ENCODE results near the gene PHAF1.
A peak's percentile ranks its signal among the peaks of the same experiment; 100 is the strongest.

Gene PHAF1

DNA sequence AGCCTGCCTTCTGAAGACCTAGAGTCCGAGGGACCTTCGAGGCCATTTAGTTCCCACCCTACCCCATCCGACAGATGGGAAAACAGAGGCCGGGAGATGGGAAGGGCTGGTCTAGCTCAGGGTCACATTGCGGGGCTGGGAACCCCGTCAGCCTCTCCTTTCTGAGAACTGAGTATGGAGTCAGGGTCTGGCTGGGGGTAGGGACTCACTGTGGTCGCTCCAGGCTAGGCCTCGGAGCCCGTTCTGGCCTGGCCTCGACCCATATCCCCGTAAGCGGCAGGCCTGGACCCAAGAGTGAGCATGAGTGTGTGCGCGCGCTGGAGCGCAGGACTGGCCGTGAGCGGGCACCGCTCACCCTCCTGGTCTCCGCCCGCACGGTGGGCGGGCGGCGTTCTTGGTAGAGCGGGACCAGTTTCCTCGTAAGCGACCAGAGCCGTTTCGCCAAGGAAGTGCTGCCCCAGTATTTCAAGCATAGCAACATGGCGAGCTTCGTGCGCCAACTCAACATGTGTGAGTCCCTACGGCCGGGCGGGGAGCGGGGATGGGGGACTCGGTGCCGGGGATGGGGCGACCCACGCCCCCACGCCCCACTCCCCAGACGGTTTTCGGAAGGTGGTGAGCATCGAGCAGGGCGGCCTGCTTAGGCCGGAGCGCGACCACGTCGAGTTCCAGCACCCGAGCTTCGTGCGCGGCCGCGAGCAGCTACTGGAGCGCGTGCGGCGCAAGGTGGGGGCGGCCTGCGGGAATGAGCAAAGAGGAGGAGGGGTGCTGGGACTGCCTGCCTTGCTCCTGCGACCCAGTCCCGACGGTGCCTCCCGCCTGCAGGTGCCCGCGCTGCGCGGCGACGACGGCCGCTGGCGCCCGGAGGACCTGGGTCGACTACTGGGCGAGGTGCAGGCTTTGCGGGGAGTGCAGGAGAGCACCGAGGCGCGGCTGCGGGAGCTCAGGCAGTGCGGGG, 55.7 kb downstream of the PHAF1 start:
- no peak for DNase-seq

DNA sequence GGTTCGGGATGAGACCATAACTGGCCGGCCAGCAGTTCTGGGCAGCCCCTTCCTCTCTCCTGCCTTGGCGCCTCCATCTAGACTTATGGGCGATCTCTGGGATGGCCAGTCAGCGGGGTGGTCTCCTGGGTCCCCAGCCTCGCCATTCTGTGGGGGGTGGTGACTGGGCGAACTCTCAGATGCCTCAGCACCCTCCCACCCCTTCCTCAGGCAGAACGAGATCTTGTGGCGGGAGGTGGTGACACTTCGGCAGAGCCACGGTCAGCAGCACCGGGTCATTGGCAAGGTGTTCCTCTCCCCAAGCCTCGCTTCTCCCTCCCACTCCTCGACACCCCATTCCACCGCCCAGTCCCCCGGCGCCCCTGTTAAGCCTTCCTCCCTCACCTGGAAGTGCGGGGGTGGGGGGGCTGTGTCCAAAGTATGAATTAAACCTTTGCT, 56.4 kb downstream of the PHAF1 start:
- DNase-seq, result no peak

GRCh38 chr16:67166598-67167168, 56.9 kb downstream of the PHAF1 start:
- DNase-seq, result no peak

DNA sequence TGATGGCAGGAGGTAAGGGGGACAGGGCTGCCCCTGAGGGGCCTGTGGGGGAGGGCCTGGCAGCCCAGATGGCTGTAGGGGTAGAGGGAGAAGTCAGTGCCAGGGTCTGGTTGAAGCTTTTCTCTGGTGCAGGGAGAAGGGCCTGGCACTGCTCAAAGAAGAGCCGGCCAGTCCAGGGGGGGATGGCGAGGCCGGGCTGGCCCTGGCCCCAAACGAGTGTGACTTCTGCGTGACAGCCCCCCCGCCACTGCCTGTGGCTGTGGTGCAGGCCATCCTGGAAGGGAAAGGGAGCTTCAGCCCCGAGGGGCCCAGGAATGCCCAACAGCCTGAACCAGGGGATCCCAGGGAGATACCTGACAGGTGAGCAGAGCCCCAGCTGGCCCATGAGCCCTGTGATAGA, 57.8 kb downstream of the PHAF1 start:
- DNase-seq, result no peak

DNA sequence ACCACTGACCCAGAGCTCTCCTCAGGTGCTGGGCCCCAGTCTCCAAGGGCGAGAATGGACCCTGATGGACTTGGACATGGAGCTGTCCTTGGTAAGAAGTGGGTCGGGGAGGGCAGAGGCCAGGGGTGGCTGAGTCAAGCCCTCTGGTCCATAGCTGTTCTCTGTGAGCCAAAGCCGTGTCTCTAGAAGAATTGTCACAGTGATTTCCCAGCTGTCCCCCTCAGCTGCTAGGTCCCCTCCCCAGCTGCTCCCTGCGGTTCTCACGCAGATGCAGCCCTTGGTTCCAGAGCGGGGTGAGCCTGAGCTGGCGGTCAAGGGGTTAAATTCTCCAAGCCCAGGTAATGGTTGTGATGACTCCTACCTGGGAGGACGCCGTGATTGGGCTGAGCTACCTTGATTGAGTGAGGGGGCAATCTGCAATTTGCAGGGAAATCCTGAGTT, 59.3 kb downstream of the PHAF1 start:
- no peak for DNase-seq

- DNase-seq, result peak; percentile 31
Measured at GRCh38 chr16:67169642-67170167, 60.0 kb downstream of the PHAF1 start.

DNA sequence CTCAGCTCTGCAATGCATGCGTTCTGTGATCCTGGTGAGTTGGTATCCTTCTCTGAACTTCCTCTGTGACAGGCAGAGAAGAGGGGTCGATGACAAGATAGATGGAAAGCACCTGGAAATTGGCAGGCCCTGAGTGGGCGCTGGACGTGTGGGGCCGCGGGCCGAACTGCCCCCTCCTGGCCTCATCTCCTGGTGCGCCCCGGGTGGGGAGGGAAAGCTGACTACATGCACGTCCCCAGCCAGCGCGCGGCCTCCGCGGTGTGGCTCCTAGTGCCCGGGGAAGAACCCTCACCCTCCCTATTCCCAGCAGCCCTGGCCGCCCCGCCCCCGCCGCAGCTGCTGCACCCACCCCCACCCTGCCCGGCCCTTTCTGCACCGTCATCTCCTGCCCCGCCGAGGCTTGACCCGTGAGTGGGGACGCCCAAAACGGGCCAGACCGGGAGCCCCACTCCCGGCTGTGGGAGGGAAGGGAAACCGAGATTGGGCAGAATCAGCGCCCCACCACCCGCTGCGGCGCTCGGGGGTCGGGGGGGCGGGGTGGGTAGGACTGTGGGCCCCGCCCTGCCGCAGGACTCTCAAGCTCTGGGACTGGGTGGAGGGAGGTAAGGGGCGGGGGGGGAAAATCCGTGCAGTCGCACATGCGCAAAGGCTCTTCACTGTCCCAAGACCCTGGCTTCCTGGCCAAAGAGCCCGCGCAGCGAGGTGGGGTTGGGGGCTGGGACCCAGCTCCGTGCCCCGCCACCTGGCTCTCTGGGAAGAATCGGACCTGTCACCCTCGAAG, 60.6 kb downstream of the PHAF1 start, which contains the start of gene NOL3:
Gene NOL3 (plus strand): TSS at position 371 of the 781 bp plus-strand sequence.
- DNase-seq, result peak; percentile 53

DNA sequence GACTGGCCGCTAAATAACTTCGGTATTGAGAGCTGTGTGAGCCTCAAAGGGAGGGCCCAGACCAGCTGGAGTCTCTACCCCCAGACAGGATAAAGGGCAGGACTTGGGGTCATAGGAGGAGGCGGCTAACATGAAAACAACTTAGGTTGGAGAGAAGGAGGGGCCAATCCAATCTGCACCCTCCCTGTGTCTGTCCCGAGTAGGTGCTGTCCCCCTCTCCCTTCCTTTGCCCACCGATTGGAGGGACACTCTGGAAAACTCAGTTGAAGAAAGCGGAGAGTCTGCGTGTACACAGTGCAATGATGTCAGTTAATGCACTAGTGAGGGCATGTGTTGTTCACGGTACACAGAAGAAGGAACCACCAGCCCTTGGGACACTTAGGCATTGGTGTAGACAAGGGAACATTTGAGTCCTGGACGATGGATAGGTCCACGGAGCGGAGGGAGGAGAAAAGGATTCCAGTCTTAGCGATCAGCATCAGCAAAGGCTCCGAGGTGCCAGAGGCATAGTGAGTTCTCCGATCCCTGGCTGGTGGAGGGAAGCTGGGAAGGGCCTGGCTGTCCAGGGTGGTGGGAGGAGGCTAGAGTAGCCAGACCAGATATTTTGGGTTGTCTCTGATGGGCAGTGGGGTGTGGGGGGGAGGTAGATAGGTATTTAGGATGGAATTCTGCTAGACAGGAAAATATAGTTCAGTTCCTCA, 61.4 kb downstream of the PHAF1 start:
- DNase-seq, result no peak

DNA sequence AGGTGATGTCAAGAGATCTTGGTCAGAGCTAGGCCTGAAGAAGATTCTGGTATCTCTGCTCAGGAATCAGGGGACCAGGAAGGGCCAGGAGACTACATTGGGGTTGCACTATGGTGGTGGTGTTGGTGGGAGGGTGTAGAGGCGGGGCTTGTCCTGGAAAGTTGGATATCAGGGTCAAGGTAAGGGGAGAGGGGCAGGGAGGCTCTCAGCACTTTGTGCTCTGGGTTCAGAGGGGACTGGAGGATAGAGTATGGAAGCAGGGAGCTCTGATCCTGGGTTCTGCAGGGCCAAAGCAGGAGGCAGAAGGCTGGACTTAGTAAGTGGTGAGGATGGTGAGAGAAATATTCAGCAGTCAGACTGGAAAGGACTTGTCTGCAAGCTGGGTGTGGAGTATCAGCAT, 63.6 kb downstream of the PHAF1 start:
- no peak for DNase-seq

DNA sequence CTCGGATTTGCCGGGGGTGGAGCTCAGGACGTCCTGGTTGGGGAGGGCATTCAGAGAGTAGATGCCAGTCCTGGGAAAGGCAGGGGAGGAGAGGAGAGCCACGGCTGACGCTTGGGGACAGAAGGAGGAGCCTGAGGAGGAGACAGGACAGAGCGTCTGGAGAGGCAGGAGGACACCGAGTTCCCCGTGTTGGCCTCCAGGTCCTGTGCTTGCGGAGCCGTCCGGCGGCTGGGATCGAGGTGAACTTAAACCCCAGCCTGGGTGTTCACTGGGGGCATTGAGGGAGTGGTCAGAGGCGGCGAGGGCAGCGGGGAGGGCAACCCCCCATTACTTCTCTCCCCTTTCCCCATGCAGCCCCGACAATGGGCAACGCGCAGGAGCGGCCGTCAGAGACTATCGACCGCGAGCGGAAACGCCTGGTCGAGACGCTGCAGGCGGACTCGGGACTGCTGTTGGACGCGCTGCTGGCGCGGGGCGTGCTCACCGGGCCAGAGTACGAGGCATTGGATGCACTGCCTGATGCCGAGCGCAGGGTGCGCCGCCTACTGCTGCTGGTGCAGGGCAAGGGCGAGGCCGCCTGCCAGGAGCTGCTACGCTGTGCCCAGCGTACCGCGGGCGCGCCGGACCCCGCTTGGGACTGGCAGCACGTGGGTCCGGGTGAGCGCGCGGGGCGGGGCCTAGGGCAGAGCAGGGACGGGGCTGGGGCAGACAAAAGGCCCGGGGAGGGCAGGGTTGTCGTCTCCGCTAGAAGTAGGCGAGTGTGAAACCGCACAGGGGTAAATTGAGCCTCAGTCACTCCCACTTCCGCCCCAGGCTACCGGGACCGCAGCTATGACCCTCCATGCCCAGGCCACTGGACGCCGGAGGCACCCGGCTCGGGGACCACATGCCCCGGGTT, 64.3 kb downstream of the PHAF1 start:
- DNase-seq, result peak; percentile 67

DNA sequence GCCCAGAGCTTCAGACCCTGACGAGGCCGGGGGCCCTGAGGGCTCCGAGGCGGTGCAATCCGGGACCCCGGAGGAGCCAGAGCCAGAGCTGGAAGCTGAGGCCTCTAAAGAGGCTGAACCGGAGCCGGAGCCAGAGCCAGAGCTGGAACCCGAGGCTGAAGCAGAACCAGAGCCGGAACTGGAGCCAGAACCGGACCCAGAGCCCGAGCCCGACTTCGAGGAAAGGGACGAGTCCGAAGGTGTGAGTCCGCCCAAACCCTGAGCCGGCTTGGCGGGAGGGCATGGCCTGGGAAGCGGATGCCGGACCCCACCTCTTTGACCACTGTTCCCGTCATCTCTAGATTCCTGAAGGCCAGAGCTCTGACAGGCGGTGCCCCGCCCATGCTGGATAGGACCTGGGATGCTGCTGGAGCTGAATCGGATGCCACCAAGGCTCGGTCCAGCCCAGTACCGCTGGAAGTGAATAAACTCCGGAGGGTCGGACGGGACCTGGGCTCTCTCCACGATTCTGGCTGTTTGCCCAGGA, 65.0 kb downstream of the PHAF1 start:
- DNase-seq, result no peak

DNA sequence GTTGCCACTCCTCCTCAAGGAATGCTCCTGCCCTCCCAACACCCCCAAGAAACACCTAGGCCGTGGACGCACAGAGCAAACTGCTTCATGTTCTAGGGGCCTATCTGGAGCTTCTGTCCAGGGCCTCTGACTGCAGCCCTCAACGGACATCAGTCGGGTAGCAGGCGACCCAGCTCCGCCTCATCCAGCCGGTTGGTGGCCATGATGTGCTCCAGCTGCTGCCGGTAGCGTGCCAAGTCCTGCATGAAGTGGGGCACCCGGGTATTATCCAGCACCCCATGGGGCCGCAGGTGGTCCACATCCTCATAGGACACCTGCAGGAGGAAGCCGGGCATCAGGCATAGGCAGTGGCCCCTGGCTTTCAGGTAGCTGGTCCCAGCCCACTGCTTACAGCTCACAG, 66.9 kb downstream of the PHAF1 start:
- DNase-seq, result no peak

- peak; percentile 78 for DNase-seq
Measured at GRCh38 chr16:67177743-67178699, 68.3 kb downstream of the PHAF1 start.

- no peak for DNase-seq
Measured at GRCh38 chr16:67179421-67180080, 69.8 kb downstream of the PHAF1 start.

DNA sequence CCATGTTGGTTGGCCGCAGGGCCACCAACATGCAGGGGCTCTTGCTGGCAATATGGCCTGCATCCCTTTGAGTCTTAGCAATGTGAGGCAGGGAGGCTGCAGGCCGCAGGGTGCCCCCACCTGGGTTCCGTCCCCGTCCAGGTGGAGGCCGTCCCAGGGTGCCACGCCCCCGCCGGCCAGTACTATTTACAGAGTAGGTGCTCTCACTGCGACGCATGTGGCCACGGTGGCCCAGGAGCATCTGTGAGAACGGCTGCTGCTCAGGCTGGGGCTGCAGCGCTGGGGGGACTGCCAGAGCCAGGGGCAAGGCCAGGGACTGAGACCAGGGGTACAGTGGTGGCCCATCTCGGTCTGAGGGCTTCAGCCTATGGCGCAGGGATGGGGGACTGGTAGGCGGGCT, 70.4 kb downstream of the PHAF1 start:
- DNase-seq, result no peak

DNA sequence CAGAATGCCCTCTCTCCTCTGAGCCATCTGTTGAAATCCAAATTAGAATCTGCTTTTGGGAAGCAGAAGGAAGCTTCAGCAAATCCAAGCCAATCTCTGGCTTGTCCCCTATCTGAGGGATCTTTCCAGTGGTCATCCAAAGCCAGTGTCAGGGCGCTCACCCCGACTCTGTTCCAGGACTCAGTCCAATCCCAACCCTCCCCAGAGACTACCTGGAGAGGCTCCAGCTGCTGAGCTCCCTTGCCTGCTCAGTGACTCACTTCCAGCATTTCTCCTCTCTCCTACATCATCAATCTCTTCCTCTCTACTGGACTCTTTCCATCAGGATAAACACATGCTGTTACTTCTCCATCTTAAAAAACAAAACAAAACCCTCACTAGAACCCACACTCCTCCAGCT, 71.6 kb downstream of the PHAF1 start:
- DNase-seq, result no peak

DNA sequence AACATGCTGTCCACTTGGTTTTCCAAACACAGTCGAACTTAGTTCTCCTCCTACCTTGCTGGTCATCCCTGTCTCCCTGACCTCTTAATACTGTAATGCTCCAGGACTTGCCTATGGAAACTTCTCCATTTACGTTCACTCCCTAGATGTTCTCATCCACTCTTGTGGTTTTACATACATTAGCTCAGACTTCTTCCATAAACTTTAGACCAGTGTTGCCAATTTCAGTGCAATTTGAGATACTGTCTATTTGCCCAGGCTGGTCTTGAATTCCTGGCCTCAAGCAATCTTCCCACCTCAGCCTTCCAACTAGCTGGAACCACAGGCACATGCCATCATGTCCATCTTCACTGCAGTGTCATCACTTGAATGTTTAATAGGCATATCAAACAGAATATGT, 72.5 kb downstream of the PHAF1 start:
- no peak for DNase-seq

- DNase-seq, result no peak
Measured at GRCh38 chr16:67183284-67183626, 73.5 kb downstream of the PHAF1 start.

All from NCI-H1105 treated with DMSO at 0.1 percent for 48 hours (cell line).